Psoas muscle (tissue), 8 donors: Measurements from ENCODE around the gene CCDC197. TPM values are rescaled to one million over a fixed set of nuclear protein-coding genes. Genes with fewer than 3 reads are reported as not detected.

Experiments used
- ATAC-seq, 4 donors: fragments of 200-7000 bp; cut with Tn5 transposase; one replicate each; pipeline ENCODE4 v1.9.1; 2020; ENCODE audit warnings: moderate library complexity in 3 of 4, mild to moderate bottlenecking in 2 of 4
- DNase-seq, 2 donors: peaks; one replicate each; pipeline ENCODE4 v3.0.0-alpha.2; 2020
- H3K27ac ChIP-seq: fragments of 200-600 bp; one replicate; pipeline ENCODE4 v1.8.0; 2022
- H3K27me3 ChIP-seq, 3 donors: fragments of 200-600 bp in 1 of 3; one replicate each; pipeline versions ENCODE4 v1.6.1 to v1.8.0; 2013 to 2022; ENCODE audit warnings: low read length in 2 of 3, mild to moderate bottlenecking in 2 of 3, moderate library complexity in 1 of 3; ENCODE audit not compliant: insufficient read depth in 3 of 3
- H3K36me3 ChIP-seq, 2 donors: fragments of 200-600 bp in 1 of 2; one replicate each; pipeline versions ENCODE4 v1.6.1 to v1.8.0; 2013 to 2022; ENCODE audit warnings: low read depth in 1 of 2, mild to moderate bottlenecking in 1 of 2, moderate library complexity in 1 of 2; ENCODE audit not compliant: insufficient read depth in 1 of 2
- H3K4me1 ChIP-seq: fragments of 200-600 bp; one replicate; pipeline ENCODE4 v1.8.0; 2022
- H3K4me3 ChIP-seq: fragments of 200-600 bp; one replicate; pipeline ENCODE4 v1.8.0; 2022; ENCODE audit warnings: mild to moderate bottlenecking
- H3K9me3 ChIP-seq: fragments of 200-600 bp; one replicate; pipeline ENCODE4 v1.8.0; 2022
- WGBS, 3 donors: extraction: QIAGEN DNeasy Blood & Tissue Kit; methylation state at CpG; one replicate each; pipeline versions ENCODE4 v1.1.6 to v1.1.7; 2013; 5-methylcytosine and 5-hydroxymethylcytosine counted together
- intact Hi-C, 2 donors: fragments of 100-400 bp; cut with DNase I; formaldehyde crosslinking; loops; one replicate each; pipeline versions ENCODE4 v1.11.0 to v1.14.2; 2022
- polyA plus RNA-seq, 3 donors: library from polyadenylated mRNA; stranded (reverse); fragments of 200-250 nt; gene quantifications; one replicate each; pipeline ENCODE4 v1.2.3, GENCODE V29; 2013
- total RNA-seq, 4 donors: library from RNA; stranded (reverse); fragmentation: NEBNext Ultra II Directional in 2 of 4; extraction: Animal tissue kit (Norgen Biotek cat#: 25700) in 2 of 4; gene quantifications; one replicate each; pipeline versions ENCODE4 v1.2.1 to v1.2.4, GENCODE V29; 2021 to 2023
- TF ChIP-seq, protein P1 (sequence below): fragments of 200-600 bp; IDR thresholded peaks from one replicate; pipeline ENCODE4 v1.8.0; 2022; ENCODE audit warnings: antibody characterized with exemption
- donor health status: healthy with polysubstance abuse.
- donor health status: DM: no; HTN: no; CAD: no; lungs with moderate emphysema.
- donor health status: Bipolar disorder and iron deficiency.
- donor health status: healthy.
- donor health status: DM: yes; HTN: yes; CAD: no.
- donor health status: DM: no; HTN: no; CAD: no.
- donor health status: DM: no; HTN: no; CAD: no.
- donor health status: DM: yes; HTN: yes; CAD: no.

Gene CCDC197
- total and polyA plus RNA-seq, 7 donors = 0.04 to 3.9 (median 0.71) TPM

DNA sequence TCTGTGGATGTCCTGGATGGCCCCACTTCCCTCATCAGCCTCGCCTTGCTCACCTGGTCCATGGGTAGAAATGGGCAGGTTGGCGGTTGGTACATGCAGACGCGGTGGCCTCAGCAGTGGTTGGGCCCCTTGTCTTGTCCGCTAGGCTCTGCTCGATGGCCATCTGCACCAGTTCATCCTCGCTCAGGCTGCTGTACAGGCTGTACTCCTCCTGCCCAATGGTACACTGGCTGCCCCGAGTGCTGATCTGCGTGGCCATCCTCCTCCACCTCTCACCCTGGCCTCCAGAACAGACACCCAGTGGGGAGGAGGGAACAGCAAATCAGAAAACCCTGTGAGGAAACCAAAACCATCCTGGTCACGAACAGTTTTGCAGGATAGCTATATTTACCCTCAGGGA lies 32.8 kb upstream of the CCDC197 start:
- H3K27me3 ChIP-seq = no peaks in the 10 kb centered on the region
- 53 to 78% (median 67%) methylated on average over 10 of the region's 10 CpGs for WGBS, 3 donors
- no peaks in the 10 kb centered on the region for H3K9me3 ChIP-seq
- H3K4me3 ChIP-seq = peak overlapping the region; percentile 22
- peaks cover 85% of the 10 kb centered on the region for H3K4me1 ChIP-seq
- intact Hi-C loops = no loop called here
- peak in 1 of 4 donors; percentile 1 for ATAC-seq
- TF ChIP-seq, protein P1, sequence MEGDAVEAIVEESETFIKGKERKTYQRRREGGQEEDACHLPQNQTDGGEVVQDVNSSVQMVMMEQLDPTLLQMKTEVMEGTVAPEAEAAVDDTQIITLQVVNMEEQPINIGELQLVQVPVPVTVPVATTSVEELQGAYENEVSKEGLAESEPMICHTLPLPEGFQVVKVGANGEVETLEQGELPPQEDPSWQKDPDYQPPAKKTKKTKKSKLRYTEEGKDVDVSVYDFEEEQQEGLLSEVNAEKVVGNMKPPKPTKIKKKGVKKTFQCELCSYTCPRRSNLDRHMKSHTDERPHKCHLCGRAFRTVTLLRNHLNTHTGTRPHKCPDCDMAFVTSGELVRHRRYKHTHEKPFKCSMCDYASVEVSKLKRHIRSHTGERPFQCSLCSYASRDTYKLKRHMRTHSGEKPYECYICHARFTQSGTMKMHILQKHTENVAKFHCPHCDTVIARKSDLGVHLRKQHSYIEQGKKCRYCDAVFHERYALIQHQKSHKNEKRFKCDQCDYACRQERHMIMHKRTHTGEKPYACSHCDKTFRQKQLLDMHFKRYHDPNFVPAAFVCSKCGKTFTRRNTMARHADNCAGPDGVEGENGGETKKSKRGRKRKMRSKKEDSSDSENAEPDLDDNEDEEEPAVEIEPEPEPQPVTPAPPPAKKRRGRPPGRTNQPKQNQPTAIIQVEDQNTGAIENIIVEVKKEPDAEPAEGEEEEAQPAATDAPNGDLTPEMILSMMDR = no peak
- DNase-seq = peak in 1 of 2 donors; percentile 61
- peaks cover 0 to 65% of the 10 kb centered on the region in 2 donors for H3K36me3 ChIP-seq
- H3K27ac ChIP-seq = peak overlapping the region; percentile 98

DNA sequence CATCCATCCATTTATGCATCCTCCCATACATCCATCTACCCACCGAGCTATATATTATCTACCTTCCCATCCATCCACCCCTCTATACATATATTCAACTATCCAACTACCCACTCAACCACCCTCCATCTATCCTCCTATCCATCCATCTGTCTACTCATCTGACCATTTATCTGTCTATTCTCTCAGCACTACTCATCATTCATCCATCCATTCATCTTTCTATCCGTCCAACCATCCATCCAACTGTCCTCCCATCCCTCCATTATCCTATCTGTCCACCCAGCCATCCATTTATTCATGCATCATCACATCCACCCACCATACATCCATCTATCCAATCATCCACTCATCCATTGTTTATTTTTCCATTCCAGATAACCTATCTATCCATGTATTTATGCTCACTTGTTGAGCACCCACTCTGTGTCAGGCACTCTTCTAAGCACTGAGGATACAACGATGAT lies 32.2 kb upstream of the CCDC197 start:
- 62 to 74% (median 67%) methylated on average over 3 of the region's 3 CpGs for WGBS, 3 donors
- peaks cover 90% of the 10 kb centered on the region for H3K4me1 ChIP-seq
- H3K27me3 ChIP-seq = no peaks in the 10 kb centered on the region
- H3K9me3 ChIP-seq = no peaks in the 10 kb centered on the region
- peak overlapping the region; percentile 98 for H3K27ac ChIP-seq
- TF ChIP-seq, protein P1 = no peak
- ATAC-seq = no peak
- no peak for DNase-seq
- H3K36me3 ChIP-seq = peaks cover 0 to 71% of the 10 kb centered on the region in 2 donors
- intact Hi-C loops = no loop called here
- H3K4me3 ChIP-seq = no peak overlapping the region

DNA sequence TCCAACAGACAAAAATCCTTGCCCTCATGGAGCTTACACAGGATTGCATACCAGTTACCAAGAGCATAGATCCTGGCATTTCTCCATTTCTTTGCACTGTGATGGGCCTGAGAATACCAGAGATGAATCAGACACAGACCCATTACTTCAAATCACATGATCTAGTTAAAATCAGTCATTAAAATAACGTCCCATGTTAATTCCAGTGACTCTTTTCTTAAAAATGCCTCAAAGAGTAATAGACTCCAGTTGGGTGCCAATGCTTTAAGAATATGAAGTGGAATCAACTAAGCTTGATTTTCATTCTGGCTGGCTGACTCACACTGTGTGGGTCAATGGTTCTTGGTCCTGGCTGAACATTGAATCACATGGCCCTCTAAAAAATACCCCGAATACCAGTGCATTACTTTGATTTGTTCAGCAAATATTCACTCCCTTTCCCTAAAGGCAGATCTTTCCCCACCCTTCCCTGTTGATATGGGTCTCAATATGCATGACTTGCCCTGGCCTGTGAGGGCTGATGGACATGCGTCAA lies 31.7 kb upstream of the CCDC197 start:
- Histone ChIP-seq H3K4me1 (peaks cover 91% of the 10 kb centered on the region), H3K27ac (peak overlapping the region; percentile 98), H3K36me3 (peaks cover 0 to 72% of the 10 kb centered on the region in 2 donors), H3K9me3 (no peaks in the 10 kb centered on the region), H3K27me3 (no peaks in the 10 kb centered on the region), H3K4me3 (no peak overlapping the region)
- ATAC-seq (peak in 3 of 4 donors; percentile 21 to 40 (median 33)), DNase-seq (no peak)
- intact Hi-C loops = no loop called here
- 24 to 44% (median 36%) methylated on average over 3 of the region's 3 CpGs for WGBS, 3 donors
- TF ChIP-seq, protein P1 = no peak

DNA sequence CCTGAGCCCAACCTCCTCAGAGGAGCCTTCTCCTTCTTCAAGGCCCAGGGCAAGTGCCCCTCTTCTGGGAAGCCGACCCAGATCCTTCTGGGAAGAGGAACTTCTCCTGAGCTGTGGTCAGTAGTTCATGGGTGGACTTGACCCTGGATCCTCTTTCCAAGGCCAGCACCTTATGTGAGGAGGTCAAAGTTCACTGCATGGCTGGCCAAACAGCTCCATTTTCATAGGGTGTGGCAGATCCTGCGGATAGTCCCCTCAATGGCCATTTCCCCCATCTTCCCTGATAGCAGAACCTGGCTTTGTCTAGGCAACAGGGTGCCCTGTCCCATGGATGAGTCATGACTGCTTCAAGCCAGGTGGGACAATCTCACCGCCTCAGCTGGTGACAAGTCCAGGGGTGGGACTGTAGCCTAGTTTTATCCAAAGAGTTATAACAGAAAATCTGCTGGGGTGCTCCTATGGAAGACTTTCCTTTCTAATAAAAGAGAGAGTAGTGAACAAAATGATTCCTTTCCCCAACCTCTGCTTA lies 31.1 kb upstream of the CCDC197 start:
- Histone ChIP-seq H3K27me3 (no peaks in the 10 kb centered on the region), H3K4me1 (peaks cover 91% of the 10 kb centered on the region), H3K27ac (peak overlapping the region; percentile 98), H3K36me3 (peaks cover 0 to 72% of the 10 kb centered on the region in 2 donors), H3K4me3 (no peak overlapping the region), H3K9me3 (no peaks in the 10 kb centered on the region)
- WGBS, 3 donors = 58 to 87% (median 67%) methylated on average over 3 of the region's 3 CpGs
- intact Hi-C loops = no loop called here
- TF ChIP-seq, protein P1 = no peak
- peak in 3 of 4 donors; percentile 35 to 37 (median 35) for ATAC-seq
- DNase-seq = no peak
